B cell (primary cell): ENCODE results near the gene ZSWIM4. TPM values are rescaled to one million over a fixed set of nuclear protein-coding genes. Genes with fewer than 3 reads are reported as not detected.

Experiments
- ATAC-seq: fragments of 200-7000 bp; cut with Tn5 transposase; one replicate; pipeline ENCODE4 v1.10.0; 2021; ENCODE audit warnings: low read depth, mild to moderate bottlenecking, moderate number of reproducible peaks, moderate library complexity
- CTCF ChIA-PET: fragments of 350-600 bp; sonication (Branson Sonifier 250); formaldehyde crosslinking; loops from one replicate; lab custom pipeline; 2021; ENCODE audit warnings: antibody characterized with exemption, inconsistent platforms; lab: Charles Lee
- POLR2A ChIA-PET: fragments of 350-600 bp; sonication (Branson Sonifier 250); formaldehyde crosslinking; loops from one replicate; lab custom pipeline; 2021; ENCODE audit warnings: antibody characterized with exemption; lab: Charles Lee
- DNase-seq: peaks from one replicate; pipeline ENCODE4 v3.0.0; 2013
- H2AFZ ChIP-seq: 2 replicates; pipeline ENCODE4 v1.6.1; 2012; ENCODE audit warnings: mild to moderate bottlenecking, low read depth, low read length; ENCODE audit not compliant: insufficient read depth, poor library complexity, severe bottlenecking
- H3K27ac ChIP-seq, 2 donors: 1 replicate in 1 of 2; 2 replicates in 1 of 2; pipeline ENCODE4 v1.5.1; 2012 to 2013; ENCODE audit warnings: low read length in 2 of 2, mild to moderate bottlenecking in 2 of 2, moderate library complexity in 1 of 2
- H3K27me3 ChIP-seq, 4 experiments: fragments of 200-600 bp in 1 of 4; sonication (generic) in 1 of 4; replicated peaks in 1 of 4; 1 replicate in 2 of 4; 2 replicates in 2 of 4; pipeline versions ENCODE4 v1.6.1 to v1.7.0; 2013 to 2016; ENCODE audit warnings: low read length in 3 of 4, mild to moderate bottlenecking in 2 of 4, mixed read lengths in 1 of 4, moderate library complexity in 1 of 4; ENCODE audit not compliant: insufficient read depth in 4 of 4, control insufficient read depth in 3 of 4; ENCODE audit errors: control extremely low read depth in 1 of 4
- H3K36me3 ChIP-seq, 2 experiments: replicated peaks in 1 of 2; 1 replicate in 1 of 2; 2 replicates in 1 of 2; pipeline versions ENCODE4 v1.6.1 to v1.7.1; 2013; ENCODE audit warnings: low read length in 1 of 2; ENCODE audit not compliant: insufficient read depth in 2 of 2, control insufficient read depth in 1 of 2; ENCODE audit errors: control extremely low read depth in 1 of 2, extremely low read depth in 1 of 2
- H3K4me1 ChIP-seq, 2 donors: fragments of 200-600 bp in 1 of 2; sonication (generic) in 1 of 2; 1 replicate in 1 of 2; 2 replicates in 1 of 2; pipeline versions ENCODE4 v1.5.1 to v1.6.1; 2013 to 2017; ENCODE audit warnings: low read length in 2 of 2; ENCODE audit not compliant: control insufficient read depth in 2 of 2, insufficient read depth in 2 of 2
- H3K4me2 ChIP-seq: replicated peaks from 2 replicates; pipeline ENCODE3; 2012; ENCODE audit warnings: mild to moderate bottlenecking, low read depth, low read length; ENCODE audit not compliant: poor library complexity, severe bottlenecking
- H3K4me3 ChIP-seq, 5 experiments: fragments of 200-600 bp in 1 of 5; sonication (generic) in 1 of 5; 1 replicate in 3 of 5; 2 replicates in 2 of 5; pipeline versions ENCODE4 v1.5.1 to v1.7.0; 2011 to 2016; ENCODE audit warnings: low read length in 4 of 5, mild to moderate bottlenecking in 4 of 5, low read depth in 2 of 5, control low read depth in 1 of 5, moderate library complexity in 1 of 5; ENCODE audit not compliant: insufficient read depth in 1 of 5; ENCODE audit errors: control extremely low read depth in 1 of 5, extremely low read depth in 1 of 5
- H3K79me2 ChIP-seq: fragments of 200-600 bp; sonication (generic); one replicate; pipeline ENCODE4 v1.6.0; 2016; ENCODE audit warnings: low read length; ENCODE audit not compliant: control insufficient read depth, insufficient read depth
- H3K9ac ChIP-seq: fragments of 200-600 bp; sonication (generic); 2 replicates; pipeline ENCODE4 v1.6.1; 2017; ENCODE audit warnings: mild to moderate bottlenecking, low read length, moderate library complexity
- H3K9me3 ChIP-seq, 3 donors: one replicate each; pipeline versions ENCODE4 v1.6.1 to v1.7.1; 2013; ENCODE audit warnings: low read length in 2 of 3; ENCODE audit not compliant: control insufficient read depth in 2 of 3, insufficient read depth in 1 of 3; ENCODE audit errors: control extremely low read depth in 1 of 3
- H4K20me1 ChIP-seq: 2 replicates; pipeline ENCODE4 v1.6.0; 2012; ENCODE audit warnings: mild to moderate bottlenecking, low read length; ENCODE audit not compliant: insufficient read depth, control insufficient read depth, poor library complexity, severe bottlenecking
- H3K27ac Mint-ChIP-seq: one replicate; pipeline ENCODE4 v1.8.0; 2021; ENCODE audit warnings: mixed read lengths
- H3K27me3 Mint-ChIP-seq: one replicate; pipeline ENCODE4 v1.8.0; 2021; ENCODE audit warnings: mixed read lengths
- H3K4me1 Mint-ChIP-seq: one replicate; pipeline ENCODE4 v1.8.0; 2021; ENCODE audit warnings: mixed read lengths
- H3K4me3 Mint-ChIP-seq: one replicate; pipeline ENCODE4 v1.8.0; 2021; ENCODE audit warnings: mixed read lengths
- H3K9me3 Mint-ChIP-seq: one replicate; pipeline ENCODE4 v1.8.0; 2022; ENCODE audit warnings: mixed read lengths; ENCODE audit not compliant: insufficient read depth
- EZH2 ChIP-seq: IDR thresholded peaks from 2 replicates; pipeline ENCODE4 v1.6.1; 2012; ENCODE audit warnings: borderline replicate concordance, low read depth, mild to moderate bottlenecking, moderate library complexity, low read length; ENCODE audit not compliant: insufficient read depth, poor library complexity, severe bottlenecking
- WGBS: methylation state at CpG from one replicate; pipeline ENCODE4 v1.1.5; 2013; ENCODE audit warnings: missing lambda C conversion rate; ENCODE audit not compliant: insufficient coverage; 5-methylcytosine and 5-hydroxymethylcytosine counted together
- intact Hi-C: fragments of 100-400 bp; cut with micrococcal nuclease; formaldehyde crosslinking; loops from one replicate; pipeline ENCODE4 v1.10.0; 2022
- polyA plus RNA-seq: library from polyadenylated mRNA; depleted of rRNA; stranded (reverse); fragments of >200 nt; gene quantifications from 2 replicates; pipeline ENCODE4 v1.2.3, GENCODE V29; 2012
- total RNA-seq, 2 donors: library from RNA; stranded (reverse); fragments of 120-200 nt in 1 of 2; gene quantifications; 1 replicate in 1 of 2; 2 replicates in 1 of 2; pipeline versions ENCODE4 v1.2.3 to v1.2.4, GENCODE V29; 2013 to 2022
- TF ChIP-seq, protein P1 (sequence below): fragments of 200-600 bp; IDR thresholded peaks from one replicate; pipeline ENCODE4 v1.8.0; 2022; ENCODE audit warnings: antibody characterized with exemption, mild to moderate bottlenecking

Gene ZSWIM4
- total and polyA plus RNA-seq, 2 donors (not counting 1 experiment from before 2014, with no cell fraction given) = 2.6 to 10.6 TPM

- H3K27ac ChIP-seq = no peak overlapping the region
- Mint-ChIP-seq H3K4me1 (peaks cover 7% of the 10 kb centered on the region), H3K4me3 (peak overlapping the region; percentile 83), H3K27ac (no peak overlapping the region), H3K27me3 (peaks cover 32% of the 10 kb centered on the region), H3K9me3 (no peaks in the 10 kb centered on the region)
- H3K4me2 ChIP-seq = peak overlapping the region; percentile 95
- POLR2A ChIA-PET = interaction anchor here (0.6 kb wide), 3 partner anchors 11 to 35 kb away, joined by 3 to 5 read pairs (median 4); no protein-coding TSS in a partner anchor
- intact Hi-C loops = no loop called here
- peak overlapping the region; percentile 76 for H2AFZ ChIP-seq
- CTCF ChIA-PET = interaction anchor here (1.0 to 2.7 kb wide), 5 partner anchors 10 to 476 kb away, joined by 3 to 14 read pairs (median 3); no protein-coding TSS in a partner anchor
- TF ChIP-seq, protein P1, sequence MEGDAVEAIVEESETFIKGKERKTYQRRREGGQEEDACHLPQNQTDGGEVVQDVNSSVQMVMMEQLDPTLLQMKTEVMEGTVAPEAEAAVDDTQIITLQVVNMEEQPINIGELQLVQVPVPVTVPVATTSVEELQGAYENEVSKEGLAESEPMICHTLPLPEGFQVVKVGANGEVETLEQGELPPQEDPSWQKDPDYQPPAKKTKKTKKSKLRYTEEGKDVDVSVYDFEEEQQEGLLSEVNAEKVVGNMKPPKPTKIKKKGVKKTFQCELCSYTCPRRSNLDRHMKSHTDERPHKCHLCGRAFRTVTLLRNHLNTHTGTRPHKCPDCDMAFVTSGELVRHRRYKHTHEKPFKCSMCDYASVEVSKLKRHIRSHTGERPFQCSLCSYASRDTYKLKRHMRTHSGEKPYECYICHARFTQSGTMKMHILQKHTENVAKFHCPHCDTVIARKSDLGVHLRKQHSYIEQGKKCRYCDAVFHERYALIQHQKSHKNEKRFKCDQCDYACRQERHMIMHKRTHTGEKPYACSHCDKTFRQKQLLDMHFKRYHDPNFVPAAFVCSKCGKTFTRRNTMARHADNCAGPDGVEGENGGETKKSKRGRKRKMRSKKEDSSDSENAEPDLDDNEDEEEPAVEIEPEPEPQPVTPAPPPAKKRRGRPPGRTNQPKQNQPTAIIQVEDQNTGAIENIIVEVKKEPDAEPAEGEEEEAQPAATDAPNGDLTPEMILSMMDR = no peak
- no peak for TF ChIP-seq EZH2
- peak overlapping the region; percentile 54 for H3K9ac ChIP-seq
- H3K79me2 ChIP-seq = no peaks in the 10 kb centered on the region
- ATAC-seq = no peak
- DNase-seq = no peak
- no peaks in the 10 kb centered on the region for H4K20me1 ChIP-seq
- peaks cover 0 to 61% (median 4%) of the 10 kb centered on the region in 4 experiments for H3K27me3 ChIP-seq
- H3K36me3 ChIP-seq = no peaks in the 10 kb centered on the region
- peak overlapping the region in 3 of 5 experiments; percentile 35 to 63 (median 39) for H3K4me3 ChIP-seq
- H3K9me3 ChIP-seq = peaks cover 0 to 4% (median 0%) of the 10 kb centered on the region in 3 donors
- H3K4me1 ChIP-seq = peaks cover 12 to 13% of the 10 kb centered on the region in 2 donors
- 93% methylated on average over 2 of the region's 5 CpGs for WGBS
Observed at GRCh38 chr19:13872339-13872694, 77.1 kb downstream of the ZSWIM4 start.

DNA sequence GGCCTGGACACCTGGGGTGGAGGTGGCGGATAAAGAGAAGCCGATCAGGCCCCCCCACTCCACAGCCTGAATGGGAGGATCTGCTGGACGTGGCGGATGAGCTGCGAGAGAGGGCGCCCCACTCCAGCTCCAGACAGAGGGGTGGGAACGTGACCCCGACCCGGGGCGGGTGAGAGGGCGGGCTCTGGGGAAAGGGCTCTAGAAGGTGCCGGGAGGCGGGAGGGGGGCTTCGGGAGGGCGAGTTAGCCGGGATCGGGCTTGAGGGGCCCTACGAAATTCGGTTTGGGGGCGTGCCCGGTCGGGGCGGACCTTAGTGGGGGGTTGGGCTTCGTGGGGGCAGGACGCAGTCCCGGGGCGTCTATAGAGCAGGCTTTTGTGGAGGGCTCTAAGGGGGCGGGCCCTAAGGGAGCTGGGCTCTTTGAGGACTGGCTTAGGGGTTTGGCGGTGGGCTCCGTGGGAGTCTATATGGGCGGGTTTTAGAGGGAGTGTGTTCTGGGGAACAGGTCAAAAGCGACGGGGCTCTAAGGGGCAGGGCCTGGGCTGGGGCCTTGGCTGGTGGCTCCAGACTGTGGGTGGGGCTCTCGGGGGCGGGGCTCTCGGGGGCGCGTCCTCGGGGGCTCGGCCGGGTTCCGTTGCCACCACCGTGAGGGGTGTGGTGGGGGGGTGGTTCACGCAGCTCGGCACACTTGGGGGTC, 77.6 kb downstream of the ZSWIM4 start:
- no peaks in the 10 kb centered on the region for H3K36me3 ChIP-seq
- under 1% methylated on average over 40 of the region's 45 CpGs for WGBS
- ATAC-seq = peak; percentile 83
- Mint-ChIP-seq H3K4me3 (peak overlapping the region; percentile 83), H3K27ac (no peak overlapping the region), H3K4me1 (peaks cover 7% of the 10 kb centered on the region), H3K27me3 (peaks cover 27% of the 10 kb centered on the region), H3K9me3 (no peaks in the 10 kb centered on the region)
- H3K27me3 ChIP-seq = peaks cover 0 to 59% (median 2%) of the 10 kb centered on the region in 4 experiments
- H2AFZ ChIP-seq = peak overlapping the region; percentile 76
- no peak overlapping the region for H3K27ac ChIP-seq
- intact Hi-C loops = no loop called here
- H3K79me2 ChIP-seq = no peaks in the 10 kb centered on the region
- H3K4me2 ChIP-seq = peak overlapping the region; percentile 95
- H3K9ac ChIP-seq = peak overlapping the region; percentile 54
- CTCF ChIA-PET = interaction anchor here (0.6 to 2.7 kb wide), 5 partner anchors 10 to 475 kb away, joined by 3 to 14 read pairs (median 3); no protein-coding TSS in a partner anchor
- H3K9me3 ChIP-seq = peaks cover 0 to 4% (median 0%) of the 10 kb centered on the region in 3 donors
- H3K4me1 ChIP-seq = peaks cover 12 to 13% of the 10 kb centered on the region in 2 donors
- no peak for TF ChIP-seq EZH2
- TF ChIP-seq, protein P1 = no peak
- peak; percentile 67 for DNase-seq
- no peaks in the 10 kb centered on the region for H4K20me1 ChIP-seq
- POLR2A ChIA-PET = interaction anchor here (0.6 kb wide), 3 partner anchors 12 to 35 kb away, joined by 3 to 5 read pairs (median 4); no protein-coding TSS in a partner anchor
- peak overlapping the region in 4 of 5 experiments; percentile 13 to 63 (median 37) for H3K4me3 ChIP-seq
